Stimulated activated CD4-positive, alpha-beta T cell treated with anti-CD3 and anti-CD28 coated beads, Interleukin-4, amount 100 ng/mL, for 1 hour (primary cell): ENCODE results near the gene OSCP1.

ENCODE experiments used
- DNase-seq: peaks from one replicate; pipeline ENCODE4 v3.0.0-alpha.2; 2020

Gene OSCP1

GRCh38 chr1:36380782-36381181 is 69.5 kb downstream of the OSCP1 start:
- no peak for DNase-seq

- DNase-seq: no peak
These were observed 70.1 kb downstream of the OSCP1 start for GRCh38 chr1:36380143-36380619.

- no peak for DNase-seq
These were observed 72.3 kb downstream of the OSCP1 start for GRCh38 chr1:36377791-36378492.

- DNase-seq: no peak
These were observed 77.6 kb downstream of the OSCP1 start for GRCh38 chr1:36372617-36373016.

- DNase-seq: peak; percentile 84
These were observed 81.0 kb downstream of the OSCP1 start for GRCh38 chr1:36369061-36369861.
